Stimulated activated CD4-positive, alpha-beta T cell treated with anti-CD3 and anti-CD28 coated beads, Interleukin-2, amount 100 ng/mL, for 24 hours (primary cell): ENCODE measurements around the gene USP36.

Experiments used
- DNase-seq, 2 donors: peaks; one replicate each; pipeline ENCODE4 v3.0.0-alpha.2; 2020

The USP36 gene

DNA sequence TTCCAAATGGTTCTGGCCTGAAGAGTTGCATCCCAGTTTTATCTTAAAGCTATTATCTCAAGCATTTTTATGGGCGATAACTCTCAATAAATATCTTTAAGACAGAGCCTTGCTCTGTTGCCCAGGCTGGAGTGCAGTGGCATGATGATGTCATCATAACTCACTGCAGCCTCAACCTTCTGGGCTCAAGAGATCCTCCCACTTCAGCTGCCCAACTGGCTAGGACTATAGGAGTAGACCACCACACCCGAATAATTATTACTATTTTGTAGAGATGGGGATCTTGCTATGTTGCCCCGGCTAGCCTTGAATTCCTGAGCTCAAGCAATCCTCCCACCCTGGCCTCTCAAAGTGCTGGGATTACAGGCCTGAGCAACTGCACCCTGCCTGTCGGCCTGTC, 32.5 kb downstream of the USP36 start:
- no peak for DNase-seq

DNA sequence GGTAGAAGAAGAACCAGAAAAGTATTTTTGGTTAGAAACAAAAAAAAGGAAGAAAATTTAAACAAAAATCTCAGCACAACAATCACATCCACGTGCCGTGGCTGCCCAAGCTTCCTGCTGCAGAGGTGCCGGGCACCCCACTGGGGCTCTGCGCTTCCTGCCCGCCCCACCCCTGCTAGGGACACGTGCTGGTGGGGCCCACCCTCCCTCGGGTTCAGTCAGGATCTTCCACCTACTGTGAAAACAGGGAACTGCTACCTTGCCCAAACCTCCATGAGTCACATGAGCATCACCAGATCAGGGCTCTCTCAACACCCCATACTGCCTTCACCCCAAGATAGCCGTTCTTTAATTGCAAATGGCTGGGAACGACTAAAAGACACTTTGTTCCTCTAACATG, 34.2 kb downstream of the USP36 start:
- peak in 1 of 2 donors; percentile 38 for DNase-seq

DNA sequence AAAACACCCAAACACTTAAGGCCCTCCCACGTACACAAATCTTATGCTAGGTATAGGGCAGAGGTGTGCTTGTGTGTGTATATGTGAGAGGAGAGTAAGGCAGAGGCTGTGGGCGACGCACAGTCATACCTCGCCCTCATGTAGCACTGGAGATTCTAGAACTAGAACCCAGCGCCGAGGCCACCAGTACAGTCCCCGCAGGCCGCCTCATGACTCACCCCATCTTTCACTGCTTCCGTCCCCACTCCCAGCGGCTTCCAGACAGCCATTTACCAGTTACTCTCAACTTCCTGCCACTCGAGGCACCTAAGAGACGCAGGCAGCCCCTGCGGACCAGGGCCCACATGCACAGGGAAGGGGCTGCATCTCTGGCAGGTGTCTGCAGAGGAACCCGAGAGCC, 35.3 kb downstream of the USP36 start:
- DNase-seq, result peak; percentile 72

DNA sequence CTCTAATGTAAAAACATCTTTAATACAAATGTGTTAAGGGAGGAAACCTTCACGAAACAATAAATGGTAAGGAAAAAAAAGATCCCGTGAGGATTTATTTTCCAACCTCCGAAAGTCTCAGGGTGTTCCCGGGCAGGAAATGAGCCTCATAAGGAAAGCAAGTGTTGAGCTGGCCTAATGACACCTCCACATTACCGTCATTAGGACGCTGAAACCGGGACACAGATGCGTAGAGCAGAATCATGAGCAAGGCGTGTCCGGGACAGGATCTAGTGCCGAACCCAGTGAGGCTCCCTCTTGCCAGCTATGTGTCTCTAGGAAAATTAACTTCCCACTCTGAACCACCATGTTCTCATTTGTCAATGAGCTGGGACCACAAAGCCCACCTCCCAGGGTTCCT, 35.8 kb downstream of the USP36 start:
- DNase-seq, result no peak

DNA sequence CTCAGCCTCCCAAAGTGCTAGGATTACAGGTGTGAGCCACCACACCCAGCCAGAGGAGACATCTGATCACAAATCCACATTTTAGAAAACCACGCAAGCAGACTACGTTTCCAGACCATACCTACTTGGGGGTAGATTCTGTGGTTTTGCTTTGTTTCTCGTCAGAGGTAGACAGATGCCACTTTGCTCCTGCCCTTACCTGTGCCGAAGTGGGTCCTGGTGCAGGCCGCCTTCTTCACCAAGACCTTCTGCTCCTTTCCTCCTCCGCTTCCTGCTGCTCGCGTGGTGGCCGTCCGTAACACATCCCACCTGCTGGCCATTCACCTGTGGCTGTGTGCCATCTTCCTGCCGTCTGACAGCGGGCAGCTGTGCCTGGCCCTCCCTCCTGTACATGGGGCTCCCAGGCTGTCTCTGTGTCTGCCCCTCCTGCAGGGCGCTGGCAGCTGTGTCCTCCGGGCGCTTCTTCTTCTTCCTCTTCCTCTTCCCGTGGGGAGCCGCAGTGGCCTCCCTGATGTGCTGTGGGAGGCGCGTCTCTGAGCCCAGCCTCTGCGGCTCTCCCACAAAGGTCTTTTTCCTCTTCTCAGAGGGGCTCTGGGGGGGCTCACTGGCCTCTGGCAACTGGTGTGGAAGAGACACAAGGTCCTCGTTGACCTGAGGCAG, 37.3 kb downstream of the USP36 start:
- no peak for DNase-seq

DNA sequence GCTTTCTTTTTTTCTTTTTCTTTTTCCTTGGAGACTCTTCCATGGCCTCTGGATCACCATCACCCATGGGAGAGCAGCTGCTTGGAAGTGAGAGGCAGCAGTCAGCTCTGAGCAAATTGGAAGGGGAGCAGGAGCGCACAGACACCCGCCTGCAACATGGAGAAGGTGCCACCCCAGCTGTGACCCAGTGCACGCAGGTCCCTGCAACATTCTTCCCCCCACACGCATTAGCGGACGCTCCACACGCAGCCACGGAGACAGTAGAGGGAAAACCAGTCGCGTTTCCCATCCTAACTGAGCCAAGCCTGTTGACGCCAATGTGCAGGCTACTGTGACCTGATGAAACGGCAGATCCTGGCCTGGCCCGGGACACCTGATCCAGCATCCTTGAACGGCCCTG, 38.2 kb downstream of the USP36 start:
- DNase-seq, result no peak

DNA sequence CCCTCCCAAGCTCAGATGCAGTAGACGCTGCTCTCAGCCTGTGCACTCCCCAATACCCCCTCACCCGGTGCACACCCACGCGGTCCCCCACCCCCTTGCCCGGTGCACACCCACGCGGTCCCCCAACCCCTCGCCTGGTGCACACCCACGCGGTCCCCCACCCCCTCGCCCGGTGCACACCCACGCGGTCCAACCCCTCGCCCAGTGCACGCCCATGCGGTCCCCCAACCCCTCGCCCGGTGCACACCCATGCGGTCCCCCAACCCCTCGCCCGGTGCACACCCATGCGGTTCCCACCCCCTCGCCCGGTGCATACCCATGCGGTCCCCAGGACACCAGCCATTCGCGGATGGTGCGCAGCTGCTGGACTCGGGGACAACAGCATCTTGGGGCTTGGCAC, 38.6 kb downstream of the USP36 start:
- no peak for DNase-seq

DNA sequence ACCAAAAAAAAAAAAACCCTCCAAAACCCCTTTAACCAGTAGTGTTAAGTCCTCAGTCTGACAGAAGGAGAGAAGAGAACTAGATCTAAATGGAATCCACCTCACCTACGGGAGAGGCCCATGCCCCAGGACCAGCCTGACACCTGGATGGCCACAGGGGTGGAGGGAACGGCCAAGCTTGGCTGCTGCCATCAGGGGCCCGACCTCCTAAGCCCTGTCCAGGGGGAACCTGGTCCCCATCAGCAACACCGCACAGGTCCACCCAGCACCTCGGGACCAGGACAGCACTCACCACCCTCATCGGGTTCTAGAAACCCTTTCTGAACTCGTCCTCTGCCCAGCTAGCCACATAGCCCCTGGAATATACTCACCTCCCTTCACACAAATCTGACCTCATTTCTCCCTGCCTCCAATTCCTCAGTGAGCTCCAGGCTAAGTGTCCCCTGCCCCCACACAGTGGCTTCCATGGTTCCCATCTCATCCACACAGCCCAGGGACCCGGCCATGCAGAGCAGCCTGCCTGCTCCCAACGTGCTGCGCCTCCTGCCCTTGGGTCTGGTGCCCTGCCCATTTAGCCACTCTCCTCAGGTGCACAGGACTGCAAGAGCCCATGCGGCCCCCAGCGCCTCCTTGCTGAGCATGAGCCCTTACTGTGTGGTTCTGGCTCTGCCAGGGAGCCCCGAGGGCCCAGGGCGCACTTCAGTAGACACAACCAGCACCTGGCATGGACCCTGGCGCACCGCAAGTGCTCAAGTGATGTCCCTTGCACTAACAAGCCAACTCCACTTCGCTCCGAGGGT, 40.3 kb downstream of the USP36 start:
- no peak for DNase-seq

DNA sequence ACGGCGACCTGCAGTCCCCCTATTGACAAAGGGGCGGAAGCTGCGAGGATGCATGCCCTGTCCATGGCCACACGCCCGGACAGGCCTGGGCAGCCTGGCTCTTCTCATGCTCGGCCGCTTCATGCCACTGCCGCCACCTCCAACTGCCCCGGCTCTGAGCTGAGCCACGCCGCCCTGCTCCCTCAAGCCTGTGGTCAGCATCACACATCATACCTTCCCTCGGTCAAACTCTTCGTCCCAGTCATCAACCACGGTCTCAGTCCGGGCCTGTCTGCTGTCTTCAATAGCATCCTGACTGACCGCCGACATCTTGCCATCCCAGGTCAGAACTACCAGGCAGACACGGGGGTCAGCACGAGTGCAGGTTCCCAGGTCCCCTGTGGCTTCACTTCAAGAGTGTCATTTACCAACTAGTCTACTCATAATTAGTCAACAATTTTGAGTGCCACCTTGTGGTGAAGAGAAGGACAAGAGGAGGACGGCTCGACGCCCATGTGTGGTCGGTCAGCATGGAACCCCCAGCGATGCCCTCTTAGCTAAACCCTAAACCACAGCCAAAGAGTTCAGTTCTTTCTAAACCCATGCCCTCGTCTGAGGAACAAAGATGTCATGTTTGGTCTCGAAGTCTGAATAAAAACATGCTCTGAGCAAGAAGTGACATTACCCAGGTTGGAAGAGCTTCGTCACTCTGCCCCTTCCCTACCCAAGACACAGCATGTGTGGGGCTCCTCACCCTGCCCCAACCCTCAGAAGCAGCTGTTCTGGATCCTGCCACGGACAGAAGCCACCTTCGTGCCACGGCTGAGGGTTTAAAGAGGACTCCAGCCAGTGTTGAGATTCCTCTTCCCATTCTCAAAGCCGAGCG, 41.7 kb downstream of the USP36 start:
- DNase-seq, result no peak

DNA sequence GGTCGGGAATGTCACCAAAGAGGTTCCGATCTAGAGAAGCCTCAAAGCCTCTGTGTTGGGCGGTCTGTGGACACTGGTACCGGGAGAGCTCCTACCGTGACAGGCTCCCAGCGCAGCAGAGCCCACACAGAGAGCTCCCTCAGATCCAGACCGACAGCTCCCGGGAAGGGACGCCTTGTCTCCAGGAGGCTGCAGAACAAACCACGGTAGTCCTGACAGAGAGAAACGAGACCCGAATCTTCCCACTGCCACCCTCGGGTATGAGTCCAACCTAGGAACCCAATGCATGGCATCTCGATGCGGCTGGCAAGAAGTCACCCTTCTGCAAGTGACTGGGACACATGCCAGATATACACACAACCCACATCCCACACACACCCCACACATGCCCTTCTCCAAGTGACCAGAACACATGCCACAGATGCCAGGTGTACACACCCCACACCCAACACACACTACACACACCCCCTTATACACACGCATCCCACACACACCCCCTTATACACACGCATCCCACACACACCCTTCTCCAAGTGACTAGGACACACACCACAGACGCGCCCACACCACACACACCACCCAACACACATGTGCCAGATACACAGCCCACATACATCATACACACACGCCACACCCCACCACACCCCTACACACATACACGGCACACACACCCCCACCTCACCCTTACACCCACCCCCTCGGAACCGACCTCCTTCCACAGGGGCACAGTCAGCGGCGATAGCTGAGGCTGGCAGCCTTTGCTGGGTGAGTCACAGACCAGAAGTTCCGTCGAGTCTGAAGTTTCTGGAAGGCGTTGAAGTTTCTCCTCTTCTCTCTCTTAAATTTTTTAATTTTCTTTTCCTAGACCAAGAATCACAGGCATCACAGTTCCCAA, 42.7 kb downstream of the USP36 start:
- DNase-seq, result no peak

DNA sequence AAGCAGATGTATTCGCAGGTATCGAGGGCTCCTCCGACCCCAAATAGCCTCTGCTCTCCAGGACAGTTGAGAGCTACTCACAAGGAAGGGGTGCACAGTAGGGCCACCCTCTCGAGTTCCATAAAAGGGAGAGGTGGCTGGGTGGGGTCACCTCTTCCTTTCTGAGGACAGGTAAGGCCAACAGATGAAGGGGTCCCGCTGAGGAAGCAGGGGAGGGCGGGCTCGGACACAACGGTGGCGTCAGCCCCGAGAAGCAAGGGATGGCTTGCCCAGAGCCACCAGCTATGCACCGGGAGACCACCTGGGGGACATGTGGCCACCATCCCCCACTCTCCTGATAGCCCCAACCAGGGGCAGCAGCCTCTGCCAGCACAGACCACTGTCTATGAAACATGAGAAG, 43.4 kb downstream of the USP36 start:
- no peak for DNase-seq

DNA sequence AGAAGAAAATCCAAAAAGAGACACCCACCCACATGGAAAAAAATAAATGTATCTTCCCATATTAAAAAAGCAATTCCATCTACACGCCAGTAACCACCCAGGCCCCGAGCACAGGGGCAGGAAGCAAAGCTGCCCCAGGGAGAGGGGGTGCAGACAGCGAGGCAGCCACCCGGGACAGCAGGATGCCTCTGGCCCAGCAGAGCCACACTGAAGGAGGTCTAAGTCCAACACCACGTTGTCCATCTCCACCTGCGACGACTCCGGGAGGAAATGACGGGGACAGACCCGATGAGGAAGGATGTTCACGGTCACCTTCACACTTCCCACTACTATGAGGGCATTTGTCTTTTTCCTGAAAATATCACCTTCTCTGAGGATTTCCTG, 44.1 kb downstream of the USP36 start:
- no peak for DNase-seq

DNA sequence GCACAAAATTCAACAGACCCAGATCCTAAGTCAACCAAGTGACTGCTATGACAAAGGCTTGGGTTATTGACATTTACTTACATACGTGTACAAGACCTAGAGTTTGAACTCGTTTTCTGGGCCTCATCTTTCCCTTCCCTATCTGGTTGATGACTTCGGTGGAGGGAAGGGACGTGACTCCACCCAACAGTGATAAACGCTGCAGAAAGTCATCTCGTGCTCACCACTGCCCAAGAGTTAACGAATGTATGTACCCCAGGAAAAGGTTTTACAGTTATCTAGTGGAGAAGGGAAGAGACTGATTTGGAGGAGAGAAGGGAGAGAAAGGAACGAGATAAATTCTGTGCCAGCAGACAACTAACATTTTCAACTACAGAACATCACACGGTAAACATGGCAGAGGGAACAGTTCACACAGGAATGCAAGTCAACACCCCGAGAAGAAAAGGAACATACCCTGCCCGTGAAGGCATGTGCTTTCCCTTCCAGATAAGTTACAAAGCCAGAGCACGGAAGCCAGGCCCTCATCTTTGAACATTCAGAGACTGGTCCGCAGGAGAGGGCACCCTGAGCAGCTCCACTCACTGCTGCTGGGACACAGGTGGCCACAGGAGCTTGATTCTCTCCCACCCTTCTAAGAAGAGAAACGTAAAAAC, 44.6 kb downstream of the USP36 start:
- no peak for DNase-seq

DNA sequence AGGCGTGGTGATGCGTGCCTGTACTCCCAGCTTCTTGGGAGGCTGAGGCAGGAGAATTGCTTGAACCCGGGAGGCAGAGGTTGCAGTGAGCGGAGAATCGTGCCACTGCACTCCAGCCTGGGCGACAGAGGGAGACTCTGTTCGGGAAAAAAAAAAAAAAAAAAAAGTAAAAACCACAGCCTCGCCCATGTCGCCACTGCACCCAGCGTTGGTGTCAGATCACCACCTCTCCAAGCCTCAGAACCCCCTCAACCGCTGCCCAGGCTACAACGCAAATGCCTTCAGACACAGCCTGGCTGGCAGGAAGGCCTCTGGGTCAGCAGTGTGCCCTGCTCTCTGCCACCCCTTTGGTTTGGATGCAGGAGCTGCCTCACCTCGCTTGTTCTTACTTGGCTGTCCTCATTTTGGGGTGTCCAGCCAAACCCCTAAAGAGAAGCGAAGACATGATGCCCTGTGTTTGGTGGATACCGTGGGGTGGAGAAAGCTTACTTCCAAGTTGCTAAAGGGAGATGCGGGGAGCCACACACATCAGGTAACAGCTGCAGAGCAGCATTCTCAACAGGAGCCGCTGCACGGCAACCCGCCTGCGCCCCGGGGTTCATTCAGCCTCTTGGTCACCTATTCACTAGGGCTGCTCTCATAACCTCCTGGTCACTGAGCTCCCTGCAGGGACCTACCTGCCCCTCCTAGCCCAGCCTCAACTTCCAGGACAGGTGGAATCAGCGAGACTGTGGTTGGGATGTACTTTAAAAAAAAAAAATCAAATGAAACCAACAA, 45.6 kb downstream of the USP36 start:
- DNase-seq, result no peak

DNA sequence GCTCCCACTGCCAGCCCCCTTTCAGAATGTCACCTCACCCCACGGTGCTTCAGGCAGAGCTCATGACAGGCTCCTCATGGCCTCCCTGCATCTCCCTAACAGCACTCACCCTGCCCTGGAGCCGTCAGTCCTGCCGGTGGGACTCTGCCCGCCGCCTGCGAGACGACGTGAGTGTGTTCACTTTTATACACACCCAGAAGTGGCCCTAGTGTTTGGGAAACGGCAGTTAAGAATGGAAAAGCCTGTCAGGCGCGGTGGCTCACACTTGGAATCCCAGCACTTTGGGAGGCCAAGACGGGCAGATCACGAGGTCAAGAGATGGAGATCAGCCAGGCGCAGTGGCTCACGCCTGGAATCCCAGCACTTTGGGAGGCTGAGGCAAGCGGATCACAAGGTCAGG, 46.2 kb downstream of the USP36 start:
- no peak for DNase-seq

DNA sequence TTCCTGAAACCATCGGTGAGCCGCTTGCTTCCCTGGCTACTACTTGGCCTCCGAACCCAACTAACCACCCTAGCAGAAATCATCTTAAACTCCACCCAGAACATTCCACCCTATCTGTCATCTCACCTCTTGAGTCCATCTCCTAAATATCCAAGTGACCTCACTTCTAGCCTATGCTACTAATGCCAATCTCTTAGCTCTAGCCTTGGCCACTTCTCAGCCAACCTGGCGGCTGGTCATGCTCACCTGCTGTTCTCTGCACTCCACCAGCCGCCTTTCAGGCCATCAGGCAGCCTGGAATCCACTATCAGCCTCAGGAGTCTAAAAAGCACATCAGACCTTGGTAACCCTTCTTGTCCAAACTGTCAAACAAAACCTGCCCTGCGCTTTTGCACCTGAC, 46.6 kb downstream of the USP36 start:
- no peak for DNase-seq

DNA sequence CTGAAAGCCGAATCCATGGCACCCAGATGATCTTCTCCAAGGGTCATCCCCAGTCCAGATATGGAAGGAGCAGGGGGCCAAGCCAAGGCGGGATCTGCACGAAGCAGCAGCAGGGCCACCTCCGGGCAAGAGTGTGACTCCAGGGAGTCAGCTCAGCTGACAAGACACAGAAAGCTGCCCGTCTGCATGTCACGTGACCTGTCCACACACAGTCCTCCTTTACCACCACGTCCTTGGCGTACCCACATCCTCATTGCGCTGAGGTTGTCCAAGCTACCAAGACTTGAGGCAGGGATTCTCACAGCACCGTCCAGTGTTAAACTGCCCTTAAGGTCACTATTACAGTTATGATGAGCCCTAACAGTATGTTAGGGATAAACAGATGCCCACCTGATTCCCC, 47.2 kb downstream of the USP36 start:
- DNase-seq, result no peak

DNA sequence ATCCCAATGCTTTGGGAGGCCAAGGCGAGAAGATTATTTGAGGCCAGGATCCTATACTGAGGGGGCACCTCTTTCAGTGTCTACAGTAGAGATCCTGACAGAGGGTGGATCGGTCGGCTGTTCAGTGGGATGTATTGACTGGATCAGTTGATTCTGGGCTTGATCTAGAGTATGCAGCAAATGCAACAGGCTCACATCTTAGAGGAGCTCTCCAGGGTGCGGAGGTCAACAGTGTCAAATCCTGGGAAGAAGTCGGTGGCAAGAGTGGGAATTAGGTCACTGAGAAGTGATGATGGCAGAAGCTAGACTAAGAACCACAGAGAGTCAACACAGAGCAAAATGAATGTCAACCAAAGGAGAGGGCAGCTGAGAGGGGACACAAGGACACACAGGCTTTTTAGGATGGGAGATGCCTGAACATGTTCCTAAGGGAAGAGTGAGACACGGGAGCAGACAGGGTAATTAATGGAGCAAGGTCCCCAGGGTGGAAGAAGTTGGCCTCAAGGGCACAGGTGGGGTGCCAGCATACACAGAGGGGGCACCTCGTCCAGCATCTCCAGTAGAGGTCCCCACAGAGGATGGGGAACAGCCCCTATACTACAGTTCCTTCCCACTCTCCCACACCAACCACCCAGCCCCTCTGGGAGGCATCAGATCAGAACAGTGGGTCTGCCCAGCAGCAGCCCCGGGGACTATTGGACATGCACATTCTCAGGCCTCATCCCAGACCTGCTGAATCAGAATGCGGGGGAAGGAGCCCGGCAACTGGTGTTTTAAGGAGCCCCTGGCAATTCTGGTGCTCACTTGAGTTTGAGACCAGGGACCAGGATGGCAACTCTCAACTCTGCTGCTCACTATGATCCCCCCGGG, 48.5 kb downstream of the USP36 start:
- DNase-seq, result no peak

DNA sequence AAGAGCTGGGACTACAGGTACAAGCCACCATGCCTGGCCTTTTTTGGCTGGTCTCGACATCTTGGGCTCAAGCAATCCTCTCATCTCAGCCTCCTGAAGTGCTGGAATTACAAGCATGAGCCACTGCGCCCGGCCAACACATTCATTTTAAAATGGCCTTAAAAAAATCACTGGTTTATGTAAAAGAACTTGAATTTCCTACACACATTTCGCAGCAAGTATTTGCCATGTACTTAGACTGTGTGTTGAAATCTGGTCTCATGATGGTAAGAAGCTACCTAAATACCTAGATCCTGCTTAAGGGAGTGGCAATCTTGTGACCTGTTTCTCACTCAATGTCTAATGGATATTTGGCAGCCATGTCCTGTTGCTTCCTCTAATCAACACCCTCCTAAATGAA, 50.1 kb downstream of the USP36 start:
- no peak for DNase-seq

DNA sequence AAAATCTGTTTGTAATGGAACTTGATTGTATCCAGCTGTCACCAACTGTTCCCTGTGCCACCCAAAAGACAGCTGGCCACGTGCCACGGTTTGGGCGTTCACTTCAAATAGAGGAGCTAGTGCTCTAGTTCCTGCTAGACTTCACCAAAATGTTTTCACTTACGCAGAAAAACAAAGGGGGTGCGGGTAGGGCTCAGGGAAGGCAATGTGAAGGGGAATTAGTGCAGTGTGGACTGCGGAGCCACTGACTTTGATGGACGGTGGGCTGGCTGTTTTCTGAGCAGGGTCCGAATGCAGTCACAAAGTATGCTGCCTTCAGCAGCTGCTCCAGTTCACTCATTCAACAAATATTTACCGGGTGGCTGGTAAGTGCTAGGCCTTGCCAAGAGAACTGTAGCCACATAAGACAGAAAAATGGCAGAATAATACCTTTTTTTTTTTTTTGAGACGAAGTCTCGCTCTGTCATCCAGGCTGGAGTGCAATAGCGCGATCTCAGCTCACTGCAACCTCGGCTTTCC, 50.9 kb downstream of the USP36 start:
- no peak for DNase-seq
